KOPT-K1 (cell line): ENCODE data around the gene AKR1B1.
"Not testable (repeated sequence)": the region's sequence is repeated elsewhere in the genome, so short reads cannot be mapped to it uniquely, and the experiment has no call there.

Source experiments
- H3K27ac ChIP-seq: fragments of 200-600 bp; sonication (generic); 2 replicates; pipeline ENCODE4 v1.5.1; 2016; ENCODE audit warnings: antibody characterized with exemption, mild to moderate bottlenecking, low read depth, low read length; ENCODE audit not compliant: poor library complexity, severe bottlenecking
- H3K36me3 ChIP-seq: fragments of 200-600 bp; sonication (generic); 2 replicates; pipeline ENCODE4 v1.5.1; 2017; ENCODE audit warnings: antibody characterized with exemption, mild to moderate bottlenecking, low read length, moderate library complexity; ENCODE audit not compliant: insufficient read depth
- H3K9me3 ChIP-seq: fragments of 200-600 bp; sonication (generic); 2 replicates; pipeline ENCODE4 v1.5.1; 2017; ENCODE audit warnings: antibody characterized with exemption, low read length, mild to moderate bottlenecking; ENCODE audit not compliant: insufficient read depth, poor library complexity, severe bottlenecking

Gene AKR1B1

GRCh38 chr7:134458806-134459698, at the start of gene AKR1B1:
Gene AKR1B1 (minus strand): TSS chr7:134459100. CDS start chr7:134459062, 38 bp downstream.
- peak within 1 kb of the TSS; percentile 54 for H3K27ac ChIP-seq
- peaks cover 7% of the 10 kb centered on the region for H3K9me3 ChIP-seq
- peaks cover 10% of the 10 kb centered on the region; the same call in 1 of the 2 replicates for H3K36me3 ChIP-seq

- no peak overlapping the region for H3K27ac ChIP-seq
- H3K9me3 ChIP-seq: no peaks in the 10 kb centered on the region
- H3K36me3 ChIP-seq: no peaks in the 10 kb centered on the region
Measured at GRCh38 chr7:134505856-134506255, 47.0 kb upstream of the AKR1B1 start.

- H3K36me3 ChIP-seq: no peaks in the 10 kb centered on the region
- no peaks in the 10 kb centered on the region for H3K9me3 ChIP-seq
- no peak overlapping the region for H3K27ac ChIP-seq
Measured at GRCh38 chr7:134504660-134505164, 45.8 kb upstream of the AKR1B1 start.

GRCh38 chr7:134502463-134503371, 43.8 kb upstream of the AKR1B1 start:
- Histone ChIP-seq H3K27ac (no peak overlapping the region), H3K9me3 (no peaks in the 10 kb centered on the region), H3K36me3 (no peaks in the 10 kb centered on the region)

GRCh38 chr7:134500982-134501381, 42.1 kb upstream of the AKR1B1 start:
- Histone ChIP-seq H3K36me3 (no peaks in the 10 kb centered on the region), H3K9me3 (no peaks in the 10 kb centered on the region), H3K27ac (no peak overlapping the region)

- H3K27ac ChIP-seq: no peak overlapping the region
- H3K9me3 ChIP-seq: no peaks in the 10 kb centered on the region
Measured at GRCh38 chr7:134500406-134500805, 41.5 kb upstream of the AKR1B1 start.

GRCh38 chr7:134495546-134495945, 36.6 kb upstream of the AKR1B1 start:
- H3K27ac ChIP-seq: no peak overlapping the region
- H3K36me3 ChIP-seq: no peaks in the 10 kb centered on the region
- H3K9me3 ChIP-seq: no peaks in the 10 kb centered on the region

More at GRCh38 chr7:134500406-134500805, 41.5 kb upstream of the AKR1B1 start:
- no peaks in the 10 kb centered on the region for H3K36me3 ChIP-seq

- Histone ChIP-seq H3K27ac (no peak overlapping the region), H3K36me3 (no peaks in the 10 kb centered on the region), H3K9me3 (no peaks in the 10 kb centered on the region)
Measured at GRCh38 chr7:134493091-134493490, 34.2 kb upstream of the AKR1B1 start.

GRCh38 chr7:134487721-134488120, 28.8 kb upstream of the AKR1B1 start:
- not testable (repeated sequence) for H3K27ac ChIP-seq, H3K36me3 ChIP-seq, H3K9me3 ChIP-seq

GRCh38 chr7:134485203-134485602, 26.3 kb upstream of the AKR1B1 start:
- no peaks in the 10 kb centered on the region for H3K9me3 ChIP-seq
- H3K27ac ChIP-seq: no peak overlapping the region
- no peaks in the 10 kb centered on the region for H3K36me3 ChIP-seq

GRCh38 chr7:134483296-134483695, 24.4 kb upstream of the AKR1B1 start:
- Histone ChIP-seq H3K27ac (no peak overlapping the region), H3K9me3 (no peaks in the 10 kb centered on the region), H3K36me3 (no peaks in the 10 kb centered on the region)

GRCh38 chr7:134482858-134483257, 24.0 kb upstream of the AKR1B1 start:
- H3K36me3 ChIP-seq: no peaks in the 10 kb centered on the region
- H3K9me3 ChIP-seq: no peaks in the 10 kb centered on the region
- no peak overlapping the region for H3K27ac ChIP-seq

GRCh38 chr7:134481167-134481566, 22.3 kb upstream of the AKR1B1 start:
- H3K9me3 ChIP-seq: no peaks in the 10 kb centered on the region
- no peaks in the 10 kb centered on the region for H3K36me3 ChIP-seq
- H3K27ac ChIP-seq: no peak overlapping the region

- Histone ChIP-seq H3K36me3 (no peaks in the 10 kb centered on the region), H3K27ac (no peak overlapping the region), H3K9me3 (no peaks in the 10 kb centered on the region)
Measured at GRCh38 chr7:134480730-134481129, 21.8 kb upstream of the AKR1B1 start.

- H3K36me3 ChIP-seq: no peaks in the 10 kb centered on the region
- no peak overlapping the region for H3K27ac ChIP-seq
- peaks cover 4% of the 10 kb centered on the region for H3K9me3 ChIP-seq
Measured at GRCh38 chr7:134480202-134480601, 21.3 kb upstream of the AKR1B1 start.
